ENCODE data around the gene ANKS1A.

Gene ANKS1A

DNA sequence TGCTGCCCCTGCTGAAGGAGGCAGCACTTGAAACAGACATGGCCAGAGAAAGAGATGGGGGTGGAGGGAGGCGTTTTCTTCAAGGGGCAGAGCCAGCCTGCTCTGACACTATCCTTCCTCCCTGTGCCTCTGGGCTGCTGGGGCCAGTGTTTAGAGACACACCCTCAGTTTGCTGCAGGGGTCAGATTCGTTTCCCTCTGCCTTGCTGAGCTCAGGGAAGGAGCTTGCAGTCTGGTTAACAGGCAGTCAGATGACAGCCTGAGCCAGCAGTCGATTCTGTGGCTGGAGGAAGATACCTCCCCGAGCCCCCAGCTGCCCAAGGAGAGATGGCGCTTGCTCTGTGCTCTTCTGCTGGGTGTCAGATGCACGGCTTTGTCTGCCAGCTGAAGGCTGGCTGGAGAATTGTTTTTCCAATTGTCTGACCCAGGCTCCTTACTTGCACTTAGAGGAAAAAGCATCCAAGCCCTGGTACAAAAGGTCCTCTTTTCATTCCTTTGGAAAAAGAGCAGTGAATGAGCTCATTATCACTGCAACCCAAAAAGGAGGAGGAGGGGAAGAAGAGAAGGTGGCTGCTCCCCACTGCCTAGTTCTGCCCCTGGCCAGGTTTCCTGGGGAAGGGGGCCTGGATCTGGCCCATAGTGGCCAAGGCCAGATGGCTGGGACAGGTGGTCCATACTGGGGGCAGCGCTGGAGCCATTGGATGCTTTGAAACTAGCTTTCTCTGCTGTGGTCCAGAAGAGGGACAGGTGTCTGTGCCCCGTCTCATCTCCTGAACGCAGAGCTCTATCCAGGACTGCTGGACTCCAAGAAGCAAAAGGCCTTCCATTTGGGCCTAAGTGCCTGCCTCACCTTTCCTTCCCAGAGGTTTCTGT lies 163.9 kb downstream of the ANKS1A start:
- no peak for DNase-seq (ENCODE audit: low read depth in 2 of 2, low spot score in 1 of 2)

DNA sequence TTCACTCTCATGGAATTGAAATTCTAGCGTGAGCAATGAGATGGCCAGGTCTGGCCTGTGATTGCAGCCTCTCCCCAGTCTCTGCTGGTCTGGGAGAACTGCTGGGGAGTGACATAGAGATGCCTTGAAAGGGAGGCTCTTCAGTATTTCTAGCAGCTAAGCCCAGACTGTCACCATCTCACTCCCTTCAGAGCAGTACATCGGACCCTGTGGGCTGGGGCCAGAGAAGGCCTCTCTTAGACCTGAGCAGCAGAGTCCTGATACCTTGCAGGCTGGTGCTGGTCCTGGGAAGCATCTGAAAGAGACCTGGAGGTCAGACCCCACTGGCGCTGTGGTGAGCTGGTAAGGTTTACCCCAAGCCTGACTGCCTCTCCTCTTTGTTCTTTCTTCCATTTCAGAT lies 164.6 kb downstream of the ANKS1A start:
- DNase-seq (ENCODE audit: low read depth in 2 of 2, low spot score in 1 of 2) = no peak

DNA sequence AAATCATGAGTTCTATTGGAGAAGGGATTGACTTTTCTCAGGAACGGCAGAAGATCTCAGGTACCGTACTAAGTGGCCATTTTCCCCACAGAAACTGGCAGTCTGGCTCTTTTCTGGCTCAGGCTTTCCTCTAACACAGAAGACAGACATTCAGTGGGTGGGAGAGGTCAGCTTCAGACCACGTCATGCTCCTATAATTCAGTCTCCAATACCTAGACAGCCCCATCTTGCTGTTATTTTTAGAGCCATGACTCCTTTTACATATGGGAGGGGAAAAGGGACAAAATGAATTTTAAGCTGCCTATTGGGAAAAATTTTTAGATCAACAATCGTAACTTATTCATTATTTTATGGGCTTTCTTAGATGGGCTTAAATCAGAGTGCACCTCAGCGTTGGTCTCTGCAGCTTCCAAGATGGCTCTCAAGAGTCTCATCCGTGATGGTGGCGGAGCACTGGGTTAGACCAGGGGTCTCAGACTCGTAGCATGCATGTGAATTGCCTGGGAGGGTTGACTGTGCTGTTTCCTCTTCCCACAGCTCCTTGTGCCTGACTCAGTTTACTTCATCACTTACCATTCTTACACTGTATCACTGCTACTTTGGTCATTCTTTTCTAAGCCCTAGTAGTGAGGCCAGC lies 165.2 kb downstream of the ANKS1A start:
- DNase-seq (ENCODE audit: low read depth in 2 of 2, low spot score in 1 of 2) = no peak

DNA sequence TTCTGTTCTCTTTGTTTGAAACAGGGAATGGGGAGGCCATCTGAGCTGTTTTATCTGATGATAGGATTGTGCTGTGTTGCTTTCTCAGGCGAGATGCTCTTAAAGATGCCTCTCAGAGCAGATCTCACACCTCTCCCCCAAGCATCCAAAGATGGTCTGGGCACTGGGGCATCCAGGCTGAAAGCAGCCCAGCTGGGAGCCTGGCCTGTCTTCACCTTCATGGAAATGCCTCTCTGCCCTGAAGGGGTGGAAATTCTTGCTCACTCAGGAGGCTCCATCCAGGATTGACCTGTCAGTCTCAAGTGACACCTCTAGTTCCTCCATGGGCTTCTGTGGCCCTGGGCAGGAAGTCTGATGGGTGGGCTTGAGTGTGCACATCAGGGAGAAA lies 165.7 kb downstream of the ANKS1A start:
- no peak for DNase-seq (ENCODE audit: low read depth in 2 of 2, low spot score in 1 of 2)

DNA sequence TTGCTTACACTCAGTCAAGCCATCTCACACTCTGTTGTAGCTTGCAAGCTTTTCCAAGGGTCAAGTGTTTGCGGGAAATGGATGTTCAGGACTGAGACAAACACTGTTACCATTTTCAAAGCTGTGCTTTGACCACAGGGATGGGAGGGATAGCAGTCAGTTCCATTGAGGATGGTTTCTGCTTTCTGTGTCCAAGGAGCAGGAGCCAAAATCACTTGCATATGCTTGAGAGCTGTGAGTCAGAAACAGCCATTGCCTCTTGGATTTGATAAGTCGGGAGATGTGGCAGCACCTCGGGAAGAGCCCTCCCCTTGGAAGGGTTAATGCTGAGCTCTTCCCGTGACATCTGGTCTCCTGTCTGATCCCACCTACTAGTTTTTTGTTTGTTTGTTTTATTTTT lies 166.8 kb downstream of the ANKS1A start:
- DNase-seq (ENCODE audit: low read depth in 2 of 2, low spot score in 1 of 2) = no peak

DNA sequence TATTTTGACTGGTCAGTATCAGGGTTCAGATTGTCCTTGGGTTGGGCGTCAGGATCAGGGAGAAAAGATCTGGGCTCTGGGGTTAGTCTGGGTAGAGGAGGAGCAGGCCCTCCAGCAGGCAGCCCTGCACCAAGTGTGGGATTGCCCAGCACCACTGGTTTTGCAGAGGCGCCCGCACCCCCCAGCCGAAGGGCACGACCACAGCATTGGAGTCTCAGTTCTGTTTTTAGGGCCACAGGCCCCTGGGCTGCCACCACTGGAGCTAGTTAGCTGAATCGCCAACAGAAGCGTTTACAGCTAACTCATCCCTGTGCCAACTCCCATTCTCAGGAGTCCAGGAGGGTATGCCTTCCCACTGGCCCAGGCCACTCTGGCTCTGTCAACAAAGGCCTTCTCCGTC lies 167.9 kb downstream of the ANKS1A start:
- no peak for DNase-seq (ENCODE audit: low read depth in 2 of 2, low spot score in 1 of 2)

DNA sequence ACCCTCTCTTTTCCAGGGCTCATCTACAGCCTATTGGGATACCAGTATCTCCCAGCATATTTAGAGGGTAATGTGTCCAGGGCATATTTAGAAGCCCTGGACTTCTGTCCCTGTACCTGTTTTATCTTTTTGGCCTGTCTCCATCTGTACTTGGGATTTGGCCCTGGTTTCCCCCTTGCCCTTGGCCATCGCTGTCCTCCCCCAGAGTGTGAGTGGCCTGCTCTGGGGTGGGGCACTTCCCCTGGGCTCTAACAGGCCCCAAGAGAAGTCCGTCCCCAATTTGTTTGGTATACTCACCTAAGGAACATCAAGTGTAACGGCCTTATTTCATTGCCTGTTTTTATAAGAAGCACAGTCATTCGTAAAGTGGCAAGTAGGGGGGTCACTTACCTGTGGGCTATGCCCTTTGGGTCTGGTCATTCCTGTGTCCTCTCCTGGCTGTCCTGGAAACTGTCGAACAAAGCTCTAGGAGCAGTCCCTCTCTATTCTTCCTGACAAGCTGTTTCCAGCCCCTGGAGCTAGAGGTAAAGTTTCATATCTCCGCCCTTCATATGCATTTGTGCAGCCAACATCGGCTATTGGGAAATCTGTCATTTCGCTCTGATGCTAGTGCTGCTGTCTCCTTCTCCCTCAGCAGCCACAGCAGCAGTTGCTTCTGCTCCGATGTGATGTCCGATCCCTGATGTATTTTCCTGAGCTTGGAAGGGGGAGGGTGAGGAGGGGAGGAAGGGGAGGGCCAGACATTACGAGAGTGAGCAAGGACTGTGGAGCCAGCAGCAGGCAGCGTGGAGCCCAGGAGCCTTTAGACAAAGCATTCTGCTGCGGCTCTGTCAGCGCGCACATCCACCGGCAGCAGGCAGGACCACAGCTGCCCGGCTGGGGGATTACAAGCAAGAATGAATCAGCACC lies 168.6 kb downstream of the ANKS1A start:
- no peak for DNase-seq (ENCODE audit: low read depth in 2 of 2, low spot score in 1 of 2)

DNA sequence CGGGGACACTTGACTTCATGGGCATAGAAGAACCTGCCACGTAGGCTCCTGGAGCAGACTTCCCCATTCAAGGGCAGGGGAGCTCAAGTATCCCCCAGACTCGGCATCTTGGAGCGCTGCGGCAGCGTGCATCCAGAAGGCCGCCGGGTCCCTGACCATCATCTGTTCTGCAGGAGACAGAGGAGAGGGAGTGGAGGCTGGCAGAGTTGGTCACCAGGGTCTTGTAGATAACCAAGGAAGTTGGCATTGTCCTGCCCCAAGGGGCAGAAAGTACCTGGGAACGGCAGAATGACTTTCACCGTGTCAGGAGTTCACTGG lies 169.3 kb downstream of the ANKS1A start:
- no peak for DNase-seq (ENCODE audit: low read depth in 2 of 2, low spot score in 1 of 2)

DNA sequence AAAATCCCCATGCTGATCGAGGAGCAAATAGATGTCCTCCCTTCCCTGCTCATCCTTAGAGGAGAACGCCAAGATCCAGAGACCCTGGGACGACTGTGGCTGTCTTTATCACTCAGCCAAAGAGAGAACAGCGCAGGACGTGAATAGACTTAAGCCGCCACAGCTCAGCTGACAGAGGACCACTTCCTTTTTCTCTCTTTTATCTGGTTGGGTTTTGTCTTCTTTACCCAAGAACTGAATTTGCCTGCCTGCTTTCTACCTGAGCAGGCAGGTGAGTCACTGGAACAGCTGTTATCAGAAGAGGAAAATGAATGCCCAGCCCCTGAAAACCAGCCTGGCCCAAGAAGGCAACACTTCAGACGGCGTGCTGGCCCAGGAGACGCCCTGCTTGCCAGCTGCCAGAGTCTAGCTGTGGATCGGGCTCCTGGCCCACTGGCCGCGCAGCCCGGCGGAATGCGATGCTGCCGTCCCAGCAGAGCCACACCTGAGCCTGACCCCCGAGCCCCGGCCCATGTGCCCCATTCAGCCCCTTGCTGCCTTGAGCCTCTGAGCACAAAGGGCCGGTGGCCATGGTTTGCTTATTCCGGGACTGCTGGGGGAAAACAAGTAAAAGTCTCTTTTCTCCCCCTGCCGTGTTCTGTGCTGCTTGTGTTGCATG lies 169.9 kb downstream of the ANKS1A start:
- no peak for DNase-seq (ENCODE audit: low read depth in 2 of 2, low spot score in 1 of 2)

DNA sequence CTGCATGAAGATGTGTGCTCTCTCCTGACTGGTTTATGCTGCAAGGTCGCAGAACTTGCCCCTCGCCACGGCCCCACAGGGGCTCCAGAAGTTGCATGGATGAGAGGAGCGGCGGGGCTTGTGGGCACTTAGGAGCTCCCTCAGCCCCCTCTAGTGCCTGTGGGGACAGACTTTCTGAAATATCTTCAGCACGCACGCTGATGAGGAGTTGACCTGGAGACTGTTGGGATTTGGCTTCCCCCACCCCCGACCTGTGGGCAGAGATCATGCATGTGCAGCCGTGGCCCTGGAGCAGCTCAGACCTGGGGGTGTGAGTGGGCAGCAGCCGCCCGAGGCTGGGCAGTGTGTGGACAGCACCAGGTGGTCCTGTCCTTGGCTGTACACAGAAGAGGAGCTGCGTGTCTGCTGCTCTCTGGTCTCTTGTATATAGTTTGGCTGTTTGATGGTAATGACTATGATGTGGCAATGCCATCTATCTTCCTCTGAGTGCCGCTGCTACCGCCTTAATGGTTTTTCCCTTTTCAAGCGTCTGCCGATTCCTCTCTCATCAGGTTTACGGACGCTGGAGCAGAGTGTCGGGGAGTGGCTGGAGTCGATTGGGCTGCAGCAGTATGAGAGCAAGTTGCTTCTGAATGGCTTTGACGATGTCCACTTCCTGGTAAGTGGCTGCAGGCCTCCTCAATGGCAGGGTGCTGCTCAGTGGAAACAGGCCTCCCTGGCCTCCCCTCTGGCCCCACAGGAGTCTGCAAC lies 170.7 kb downstream of the ANKS1A start:
- DNase-seq (ENCODE audit: low read depth in 2 of 2, low spot score in 1 of 2) = no peak

DNA sequence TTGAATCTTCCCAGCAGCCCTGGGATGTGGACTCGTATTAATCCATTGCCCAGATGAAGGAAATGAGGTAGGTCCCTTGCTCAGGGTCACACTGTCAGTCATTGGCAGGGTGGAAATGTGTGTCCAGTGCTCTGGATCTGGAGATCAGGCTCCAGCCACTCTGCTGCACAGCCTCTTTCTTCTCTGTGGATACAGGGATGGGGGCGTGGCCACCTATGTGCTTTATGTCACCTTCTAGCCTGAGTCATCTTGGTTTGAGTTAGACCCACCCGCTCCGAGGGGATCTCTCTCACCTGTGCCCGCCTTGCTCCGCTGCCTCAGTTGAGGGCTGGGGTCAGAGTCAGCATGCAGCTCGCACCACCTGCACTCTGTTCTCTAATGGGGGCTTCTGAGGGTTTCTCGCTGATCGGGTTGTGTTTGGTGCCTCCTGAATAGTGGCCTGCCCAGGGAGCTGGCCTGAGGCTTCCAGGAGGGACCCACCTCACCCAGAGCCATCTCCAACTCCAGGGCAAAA lies 172.1 kb downstream of the ANKS1A start:
- no peak for DNase-seq (ENCODE audit: low read depth in 2 of 2, low spot score in 1 of 2)

DNA sequence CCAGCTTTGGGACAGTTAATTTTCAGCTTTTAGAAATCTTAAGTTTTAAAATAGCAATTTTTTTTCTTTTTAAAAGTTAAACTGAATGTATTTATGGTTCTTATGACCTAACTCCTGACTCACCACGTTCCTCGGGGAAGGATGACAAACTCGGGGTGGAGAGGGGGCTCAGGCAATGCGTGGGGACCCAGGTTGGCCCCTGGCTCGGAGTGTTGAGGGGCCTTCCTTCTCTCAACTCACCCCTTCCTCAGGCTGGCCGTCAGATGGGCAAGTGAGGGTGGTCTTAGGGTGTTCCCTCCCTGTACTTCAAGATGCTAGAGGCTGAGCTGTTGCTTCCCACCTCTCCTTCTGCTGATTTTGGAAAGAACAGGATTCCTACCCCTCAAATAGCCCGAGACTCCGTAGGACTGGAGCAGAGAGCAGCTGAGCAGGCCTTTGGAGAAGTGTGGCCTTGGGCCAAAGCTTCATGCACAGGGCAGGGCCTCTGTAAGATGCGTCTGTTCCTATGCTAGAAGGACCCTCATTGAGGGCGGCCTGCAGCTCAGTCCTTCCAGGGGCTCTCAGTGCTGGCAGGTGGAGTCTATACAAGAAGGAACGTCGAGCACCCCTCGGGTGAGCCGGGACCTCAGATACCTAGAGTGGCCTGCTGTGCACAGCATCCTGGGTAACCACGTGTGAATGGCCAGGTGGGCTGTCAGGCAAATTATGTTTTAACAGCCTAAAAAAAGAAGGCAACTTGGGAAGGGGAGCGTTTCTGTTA lies 172.8 kb downstream of the ANKS1A start:
- DNase-seq (ENCODE audit: low read depth in 2 of 2, low spot score in 1 of 2) = no peak

DNA sequence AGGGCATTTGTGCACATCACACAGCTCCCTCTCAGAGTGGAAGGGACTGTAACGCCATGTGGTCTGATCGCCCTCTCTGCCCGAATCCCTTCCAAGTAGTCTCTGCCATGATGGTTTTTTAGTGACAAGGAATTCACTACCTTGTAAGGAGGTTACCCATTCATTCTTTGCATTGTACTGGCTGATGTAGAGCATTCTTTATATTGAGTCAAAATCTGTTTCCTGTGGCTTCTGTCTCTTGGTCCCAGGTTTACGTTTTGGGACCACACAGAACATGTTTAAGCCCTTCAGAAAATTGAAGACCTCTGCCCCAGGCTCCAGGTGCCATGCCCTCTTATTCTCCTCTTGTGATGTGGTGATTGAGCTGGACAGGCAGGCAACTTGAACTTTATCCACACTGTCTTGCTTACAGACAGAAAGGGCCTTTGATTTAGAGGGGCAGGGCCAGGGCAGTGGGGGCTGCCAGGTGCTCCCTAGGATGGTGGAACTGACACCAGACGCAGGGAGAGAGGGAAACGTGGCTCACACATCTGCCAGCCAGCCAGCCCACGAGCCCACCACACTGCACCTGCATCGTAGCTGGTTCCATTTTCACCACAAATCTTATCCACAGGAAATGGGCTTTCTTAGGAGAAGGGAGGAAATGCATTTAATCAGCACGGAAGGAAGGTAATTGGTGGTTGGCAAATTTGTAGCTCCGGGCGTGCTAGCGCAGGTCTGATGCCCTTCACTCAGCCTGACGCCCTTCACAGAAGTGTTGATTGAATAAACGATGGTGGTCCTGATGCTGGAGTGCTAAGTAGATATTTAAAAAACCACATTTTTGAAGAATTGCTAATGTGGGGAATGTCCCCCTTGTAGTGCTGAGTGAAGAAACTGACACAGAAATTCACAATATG lies 173.9 kb downstream of the ANKS1A start:
- no peak for DNase-seq (ENCODE audit: low read depth in 2 of 2, low spot score in 1 of 2)

DNA sequence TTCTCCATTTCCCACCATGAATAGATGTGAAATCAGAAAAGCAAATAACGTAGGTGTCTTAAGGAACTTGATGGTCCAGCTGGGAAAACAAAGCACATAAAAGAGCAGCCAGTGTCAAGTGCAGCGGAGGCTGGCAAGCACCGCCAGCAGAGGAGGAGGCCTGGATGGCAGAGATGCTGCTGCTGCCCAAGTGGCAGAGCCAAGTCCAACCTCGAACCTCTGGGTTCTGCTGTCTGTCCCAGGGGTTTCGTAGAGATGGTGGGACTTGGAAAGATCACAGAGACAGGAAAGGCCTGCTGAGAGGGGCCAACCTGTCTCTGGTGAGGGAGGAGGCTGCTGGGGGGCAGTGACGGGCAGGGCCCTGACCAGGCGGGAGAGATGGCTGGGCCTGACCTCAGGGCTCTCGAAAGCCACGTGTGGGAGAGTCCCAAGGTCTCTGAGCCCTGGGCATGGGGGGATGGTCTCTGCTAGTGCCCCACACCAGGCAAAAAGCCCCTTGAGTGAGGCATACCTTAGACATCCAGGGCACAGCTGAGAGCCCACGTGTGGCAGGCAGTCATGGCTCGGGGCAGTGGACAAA lies 174.7 kb downstream of the ANKS1A start:
- no peak for DNase-seq (ENCODE audit: low read depth in 2 of 2, low spot score in 1 of 2)

DNA sequence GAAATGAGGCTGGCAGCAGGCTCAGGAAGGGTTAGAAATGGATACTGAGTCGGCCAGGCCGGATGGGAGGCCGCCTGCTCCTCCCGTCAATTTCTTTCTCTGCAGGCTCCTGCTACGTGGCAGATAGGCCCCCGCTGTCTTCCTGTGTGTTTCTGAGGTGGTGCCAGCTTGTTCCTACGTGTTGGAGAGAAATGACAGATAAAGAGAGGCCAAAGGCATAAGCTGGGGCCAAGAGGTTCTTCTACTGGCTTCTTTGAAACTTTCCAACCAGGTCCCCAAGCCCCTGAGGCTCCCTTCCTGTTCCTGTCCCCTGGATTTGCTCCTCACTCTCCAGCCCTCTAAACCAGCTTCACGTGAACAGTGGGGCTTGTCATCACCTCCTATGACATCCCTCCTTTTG lies 175.2 kb downstream of the ANKS1A start:
- no peak for DNase-seq (ENCODE audit: low read depth in 2 of 2, low spot score in 1 of 2)

DNA sequence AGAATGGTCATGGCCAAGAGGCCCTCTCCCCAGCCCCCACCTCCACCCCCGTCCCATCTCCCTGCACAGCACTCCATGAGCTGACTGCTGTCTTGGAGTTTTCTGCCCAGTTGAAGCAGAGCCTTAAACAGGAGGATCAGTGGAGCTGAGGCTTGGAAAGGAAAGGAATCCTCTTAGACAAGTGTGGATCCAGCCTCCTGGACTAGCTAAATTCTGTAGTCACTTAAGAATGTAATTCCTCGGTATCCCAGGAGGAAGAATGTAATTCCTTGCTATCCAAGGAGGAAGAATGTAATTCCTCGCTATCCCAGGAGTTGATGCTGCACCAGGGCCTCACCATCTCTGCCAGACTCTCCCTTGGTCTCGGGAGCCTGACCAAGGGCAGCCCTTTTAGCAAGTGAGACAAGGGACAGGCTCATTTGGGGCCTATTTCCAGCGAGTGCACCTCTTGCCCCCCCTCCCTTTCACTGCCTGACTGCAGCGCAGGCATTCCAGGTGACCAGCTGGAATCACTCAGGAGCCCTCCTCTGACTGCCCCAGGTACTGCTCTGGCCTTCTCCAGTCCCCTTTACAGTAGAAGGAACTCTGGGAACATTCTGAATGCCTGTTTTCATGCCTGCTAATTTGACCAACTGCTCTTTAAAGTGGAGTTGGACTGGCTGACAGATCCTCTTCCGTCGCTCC lies 175.8 kb downstream of the ANKS1A start:
- DNase-seq (ENCODE audit: low read depth in 2 of 2, low spot score in 1 of 2) = no peak

DNA sequence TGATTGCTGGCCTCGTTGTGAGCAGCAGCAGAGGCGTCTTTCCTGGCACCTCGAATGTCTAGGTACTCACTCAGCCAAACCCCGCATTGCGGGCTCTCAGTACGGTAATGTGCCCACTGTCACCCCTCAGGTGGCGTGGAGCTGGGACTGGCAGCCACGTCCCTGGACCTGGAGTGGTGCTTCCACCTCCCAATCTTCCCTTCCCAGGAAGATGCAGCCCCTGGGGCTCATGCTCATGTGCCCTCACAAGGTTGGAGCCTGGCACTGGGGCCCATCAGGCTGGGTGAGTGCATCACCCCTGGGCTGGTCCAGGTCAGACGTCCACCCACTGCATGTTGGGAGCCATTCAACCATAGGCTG lies 176.4 kb downstream of the ANKS1A start:
- DNase-seq (ENCODE audit: low read depth in 2 of 2, low spot score in 1 of 2) = no peak

DNA sequence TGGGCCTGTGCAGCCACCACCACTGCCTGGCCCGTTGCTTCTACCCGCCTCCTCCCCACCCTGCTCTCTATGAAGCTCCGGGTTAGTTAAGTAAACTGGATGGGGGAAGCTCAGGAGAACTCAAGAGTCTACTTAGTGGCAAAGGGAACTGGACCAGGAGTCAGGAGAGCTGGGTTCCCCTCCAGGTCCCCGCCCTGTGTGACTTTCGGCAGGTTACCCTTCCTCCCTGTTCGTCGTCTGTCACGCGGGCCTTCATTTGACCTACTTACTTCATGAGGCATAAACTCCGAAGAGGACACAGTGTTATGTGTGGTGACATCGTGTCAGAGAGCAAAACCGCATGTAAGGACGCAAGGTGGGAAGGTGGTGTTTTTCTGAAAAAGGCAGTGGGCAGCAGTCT lies 176.8 kb downstream of the ANKS1A start:
- no peak for DNase-seq (ENCODE audit: low read depth in 2 of 2, low spot score in 1 of 2)
